Mesendoderm (in vitro differentiated cells): Measurements from ENCODE around the gene ZFHX3.

Source experiments
- DNase-seq: peaks from one replicate; pipeline ENCODE4 v3.0.0; 2013
- H2AK5ac ChIP-seq: 2 replicates; pipeline ENCODE4 v1.6.1; 2013; ENCODE audit warnings: low read length, inconsistent platforms
- H2BK120ac ChIP-seq: 2 replicates; pipeline ENCODE4 v1.6.1; 2013; ENCODE audit warnings: low read depth, mild to moderate bottlenecking, low read length, moderate library complexity, mixed read lengths
- H2BK15ac ChIP-seq: replicated peaks from 2 replicates; pipeline ENCODE4 v1.6.1; 2013; ENCODE audit warnings: low read depth, mild to moderate bottlenecking, moderate library complexity
- H2BK5ac ChIP-seq: 2 replicates; pipeline ENCODE4 v1.6.1; 2013; ENCODE audit warnings: low read length, inconsistent platforms
- H3K18ac ChIP-seq: 2 replicates; pipeline ENCODE4 v1.6.1; 2013; ENCODE audit warnings: mild to moderate bottlenecking, low read length, mixed read lengths
- H3K23ac ChIP-seq: one replicate; pipeline ENCODE4 v1.6.1; 2013; ENCODE audit warnings: low read length
- H3K27ac ChIP-seq: 2 replicates; pipeline ENCODE4 v1.5.1; 2013; ENCODE audit warnings: low read depth, mild to moderate bottlenecking, inconsistent platforms, low read length, moderate library complexity
- H3K27me3 ChIP-seq: 2 replicates; pipeline ENCODE4 v1.6.1; 2013; ENCODE audit warnings: low read length, control low read depth, mild to moderate bottlenecking, inconsistent platforms; ENCODE audit not compliant: insufficient read depth, poor library complexity
- H3K36me3 ChIP-seq: 2 replicates; pipeline ENCODE4 v1.6.1; 2013; ENCODE audit warnings: low read length, inconsistent platforms; ENCODE audit not compliant: control insufficient read depth, insufficient read depth
- H3K4ac ChIP-seq: one replicate; pipeline ENCODE4 v1.6.1; 2013; ENCODE audit warnings: low read depth, mild to moderate bottlenecking, low read length, moderate library complexity
- H3K4me1 ChIP-seq: 2 replicates; pipeline ENCODE4 v1.6.1; 2013; ENCODE audit warnings: low read depth, low read length, inconsistent platforms; ENCODE audit not compliant: control insufficient read depth
- H3K4me2 ChIP-seq: 2 replicates; pipeline ENCODE4 v1.6.1; 2013; ENCODE audit warnings: low read length
- H3K4me3 ChIP-seq: 2 replicates; pipeline ENCODE4 v1.5.1; 2013; ENCODE audit warnings: mild to moderate bottlenecking, low read length
- H3K56ac ChIP-seq: one replicate; pipeline ENCODE4 v1.6.1; 2013; ENCODE audit warnings: low read length
- H3K79me1 ChIP-seq: 2 replicates; pipeline ENCODE4 v1.6.1; 2013; ENCODE audit warnings: low read length, inconsistent platforms
- H3K79me2 ChIP-seq: 2 replicates; pipeline ENCODE4 v1.6.1; 2013; ENCODE audit warnings: mild to moderate bottlenecking, low read length; ENCODE audit not compliant: control insufficient read depth, insufficient read depth
- H3K9ac ChIP-seq: 2 replicates; pipeline ENCODE4 v1.6.1; 2013; ENCODE audit warnings: low read length, inconsistent platforms
- H4K5ac ChIP-seq: one replicate; pipeline ENCODE4 v1.6.1; 2013; ENCODE audit warnings: low read length
- H4K8ac ChIP-seq: one replicate; pipeline ENCODE4 v1.6.1; 2013; ENCODE audit warnings: low read depth, mild to moderate bottlenecking, control low read depth, low read length, moderate library complexity
- WGBS: extraction: QIAGEN DNeasy Blood & Tissue Kit; methylation state at CpG from one replicate; pipeline ENCODE4 v1.1.7; 2013; ENCODE audit warnings: low lambda C conversion rate, missing lambda C conversion rate; ENCODE audit not compliant: insufficient coverage; ENCODE audit errors: extremely low coverage; 5-methylcytosine and 5-hydroxymethylcytosine counted together

ZFHX3 gene

GRCh38 chr16:73034374-73034773 lies 13.6 kb downstream of the ZFHX3 start:
- Histone ChIP-seq H3K9ac (no peak overlapping the region), H3K4me2 (no peak overlapping the region), H4K8ac (no peak overlapping the region), H3K4ac (no peak overlapping the region), H3K4me1 (peaks cover 20% of the 10 kb centered on the region), H3K36me3 (no peaks in the 10 kb centered on the region), H4K5ac (no peak overlapping the region), H3K23ac (no peak overlapping the region), H3K56ac (no peak overlapping the region), H3K18ac (no peak overlapping the region), H3K79me2 (no peaks in the 10 kb centered on the region), H2BK5ac (no peak overlapping the region), H2AK5ac (no peak overlapping the region), H3K27ac (no peak overlapping the region), H3K4me3 (no peak overlapping the region), H2BK120ac (no peak overlapping the region), H2BK15ac (no peak overlapping the region), H3K79me1 (peaks cover 2% of the 10 kb centered on the region), H3K27me3 (peaks cover 32% of the 10 kb centered on the region)
- no CpG with 5 or more reads among the region's 4 CpGs for WGBS
- no peak for DNase-seq

GRCh38 chr16:73033271-73033998 lies 14.5 kb downstream of the ZFHX3 start:
- Histone ChIP-seq H3K36me3 (no peaks in the 10 kb centered on the region), H3K4me1 (peaks cover 20% of the 10 kb centered on the region), H3K79me1 (peaks cover 2% of the 10 kb centered on the region), H3K27me3 (peaks cover 37% of the 10 kb centered on the region), H2AK5ac (no peak overlapping the region), H3K27ac (no peak overlapping the region), H3K4me3 (no peak overlapping the region), H3K9ac (no peak overlapping the region), H2BK120ac (no peak overlapping the region), H2BK5ac (no peak overlapping the region), H3K23ac (no peak overlapping the region), H3K4ac (no peak overlapping the region), H2BK15ac (no peak overlapping the region), H4K5ac (no peak overlapping the region), H3K18ac (no peak overlapping the region), H3K4me2 (peak overlapping the region; percentile 1), H3K79me2 (no peaks in the 10 kb centered on the region), H3K56ac (no peak overlapping the region), H4K8ac (no peak overlapping the region)
- peak; percentile 84 for DNase-seq
- no CpG with 5 or more reads among the region's 20 CpGs for WGBS

DNA sequence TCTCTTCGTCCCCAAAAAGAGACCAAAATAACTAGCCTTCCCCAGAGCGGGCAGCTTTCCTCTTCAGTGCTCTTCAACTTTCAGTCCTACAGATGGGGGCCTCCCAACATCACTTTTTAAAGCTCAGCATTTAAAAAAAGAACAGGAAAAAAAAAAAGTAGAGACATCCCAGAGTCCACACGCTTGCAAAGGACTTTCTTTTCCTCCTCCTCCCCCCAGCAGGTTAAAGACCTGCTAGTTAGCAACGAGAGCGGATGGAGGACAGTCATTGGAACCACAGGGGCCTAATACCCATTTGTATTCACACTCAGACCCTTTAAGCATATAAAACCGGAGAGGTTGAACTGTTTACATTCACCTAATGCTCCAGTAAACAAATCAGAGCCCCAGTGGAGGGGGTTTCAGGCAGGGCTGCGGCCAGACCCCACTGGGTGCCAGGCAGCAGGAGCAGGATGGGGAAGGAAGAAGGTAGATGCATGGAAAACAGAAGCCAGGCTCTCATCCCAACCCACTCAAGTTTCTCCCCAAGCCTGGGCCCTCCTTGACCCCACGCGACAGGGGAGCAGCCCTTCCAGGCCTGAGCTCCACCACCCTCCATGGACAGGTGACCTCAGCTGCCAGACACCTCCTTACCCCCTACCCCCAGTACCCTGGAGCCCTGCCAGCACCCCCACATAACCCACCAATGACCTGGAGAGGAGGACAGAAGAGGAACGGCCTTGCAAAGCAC lies 15.2 kb downstream of the ZFHX3 start:
- peaks cover 37% of the 10 kb centered on the region for H3K27me3 ChIP-seq
- H3K79me2 ChIP-seq, result no peaks in the 10 kb centered on the region
- H3K36me3 ChIP-seq, result no peaks in the 10 kb centered on the region
- no peak overlapping the region for H3K56ac ChIP-seq
- H3K18ac ChIP-seq, result no peak overlapping the region
- H3K27ac ChIP-seq, result no peak overlapping the region
- no peak overlapping the region for H2BK120ac ChIP-seq
- H3K4ac ChIP-seq, result no peak overlapping the region
- WGBS, result no CpG with 5 or more reads among the region's 10 CpGs
- no peak overlapping the region for H4K5ac ChIP-seq
- no peak overlapping the region for H3K9ac ChIP-seq
- H4K8ac ChIP-seq, result no peak overlapping the region
- H3K23ac ChIP-seq, result no peak overlapping the region
- no peak overlapping the region for H3K4me3 ChIP-seq
- H2BK5ac ChIP-seq, result no peak overlapping the region
- peaks cover 20% of the 10 kb centered on the region for H3K4me1 ChIP-seq
- no peak overlapping the region for H2AK5ac ChIP-seq
- DNase-seq, result peak; percentile 87
- H3K4me2 ChIP-seq, result no peak overlapping the region
- H3K79me1 ChIP-seq, result peaks cover 2% of the 10 kb centered on the region
- H2BK15ac ChIP-seq, result no peak overlapping the region

- H3K4ac ChIP-seq, result no peak overlapping the region
- H2AK5ac ChIP-seq, result no peak overlapping the region
- H3K79me2 ChIP-seq, result no peaks in the 10 kb centered on the region
- H3K36me3 ChIP-seq, result no peaks in the 10 kb centered on the region
- H2BK120ac ChIP-seq, result no peak overlapping the region
- no peak overlapping the region for H3K18ac ChIP-seq
- H3K79me1 ChIP-seq, result peaks cover 2% of the 10 kb centered on the region
- no peak for DNase-seq
- H4K5ac ChIP-seq, result no peak overlapping the region
- no peak overlapping the region for H3K4me3 ChIP-seq
- no CpG with 5 or more reads among the region's 9 CpGs for WGBS
- no peak overlapping the region for H3K56ac ChIP-seq
- H4K8ac ChIP-seq, result no peak overlapping the region
- no peak overlapping the region for H2BK5ac ChIP-seq
- no peak overlapping the region for H3K27ac ChIP-seq
- H3K27me3 ChIP-seq, result peaks cover 43% of the 10 kb centered on the region
- no peak overlapping the region for H3K23ac ChIP-seq
- H3K4me2 ChIP-seq, result no peak overlapping the region
- H3K4me1 ChIP-seq, result peaks cover 20% of the 10 kb centered on the region
- no peak overlapping the region for H2BK15ac ChIP-seq
- no peak overlapping the region for H3K9ac ChIP-seq
Measured at GRCh38 chr16:73031984-73032383, 15.9 kb downstream of the ZFHX3 start.

DNA sequence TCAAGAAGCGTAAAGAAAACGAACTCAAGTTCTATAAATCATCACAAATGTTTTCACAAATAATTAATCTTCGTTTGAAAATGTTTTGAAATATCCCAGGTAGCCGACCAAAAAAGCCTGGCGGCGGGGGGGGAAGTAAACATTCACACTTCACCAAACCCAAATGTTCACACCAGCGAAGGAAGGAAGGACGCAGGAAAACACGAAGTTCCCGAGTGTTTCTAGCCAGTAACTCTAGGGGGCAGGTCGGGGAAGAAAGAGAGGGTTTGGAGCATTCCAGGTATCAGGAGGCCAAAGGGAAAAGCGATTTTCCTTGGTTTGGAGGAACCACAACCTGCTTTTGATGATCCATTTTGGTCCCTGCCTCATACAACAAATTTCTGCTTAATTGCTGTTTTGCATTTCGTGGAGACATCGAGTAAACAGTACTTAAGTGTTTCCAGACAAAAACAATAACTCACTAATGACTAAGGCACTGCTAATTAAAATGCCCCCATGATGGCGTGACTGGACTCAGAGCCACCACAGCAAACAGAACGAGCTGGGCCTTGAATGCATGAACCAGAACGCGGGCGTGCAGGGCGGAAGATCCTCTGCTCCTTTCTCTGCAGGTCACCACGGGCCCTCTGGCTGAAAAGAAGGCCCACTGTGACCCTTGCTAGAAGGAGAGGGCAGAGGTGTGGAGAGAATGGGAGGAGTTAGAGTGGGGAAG lies 16.6 kb downstream of the ZFHX3 start:
- DNase-seq, result peak; percentile 49
- H2BK120ac ChIP-seq, result no peak overlapping the region
- peaks cover 4% of the 10 kb centered on the region for H3K79me1 ChIP-seq
- H3K36me3 ChIP-seq, result no peaks in the 10 kb centered on the region
- no peak overlapping the region for H3K4me3 ChIP-seq
- no peak overlapping the region for H3K23ac ChIP-seq
- no peak overlapping the region for H3K56ac ChIP-seq
- no peaks in the 10 kb centered on the region for H3K79me2 ChIP-seq
- H3K4ac ChIP-seq, result no peak overlapping the region
- no peak overlapping the region for H2BK15ac ChIP-seq
- H3K4me1 ChIP-seq, result peaks cover 17% of the 10 kb centered on the region
- no peak overlapping the region for H4K8ac ChIP-seq
- no CpG with 5 or more reads among the region's 21 CpGs for WGBS
- H2AK5ac ChIP-seq, result no peak overlapping the region
- no peak overlapping the region for H3K4me2 ChIP-seq
- H3K27me3 ChIP-seq, result peaks cover 44% of the 10 kb centered on the region
- H3K27ac ChIP-seq, result no peak overlapping the region
- H3K9ac ChIP-seq, result no peak overlapping the region
- H2BK5ac ChIP-seq, result no peak overlapping the region
- no peak overlapping the region for H4K5ac ChIP-seq
- no peak overlapping the region for H3K18ac ChIP-seq
